Renal cortex interstitium (tissue), 11 donors: ENCODE results near the gene ATP1A3. TPM values are rescaled to one million over a fixed set of nuclear protein-coding genes. Genes with fewer than 3 reads are reported as not detected.
A peak's percentile ranks its signal among the peaks of the same experiment; 100 is the strongest.

Experiments
- DNase-seq, 11 donors: peaks; one replicate each; pipeline ENCODE4 v3.0.0-alpha.2; 2013; ENCODE audit warnings: low read depth in 9 of 11, low spot score in 4 of 11; ENCODE audit errors: extremely low read depth in 1 of 11
- polyA plus RNA-seq, 3 donors: library from polyadenylated mRNA; unstranded; fragments of 120-200 nt; gene quantifications; one replicate each; pipeline ENCODE4 v1.2.1, GENCODE V29; 2013; ENCODE audit not compliant: insufficient read length in 3 of 3

ATP1A3 gene
- polyA plus RNA-seq, 3 donors: 0.39 to 0.99 TPM; not detected in 1

DNA sequence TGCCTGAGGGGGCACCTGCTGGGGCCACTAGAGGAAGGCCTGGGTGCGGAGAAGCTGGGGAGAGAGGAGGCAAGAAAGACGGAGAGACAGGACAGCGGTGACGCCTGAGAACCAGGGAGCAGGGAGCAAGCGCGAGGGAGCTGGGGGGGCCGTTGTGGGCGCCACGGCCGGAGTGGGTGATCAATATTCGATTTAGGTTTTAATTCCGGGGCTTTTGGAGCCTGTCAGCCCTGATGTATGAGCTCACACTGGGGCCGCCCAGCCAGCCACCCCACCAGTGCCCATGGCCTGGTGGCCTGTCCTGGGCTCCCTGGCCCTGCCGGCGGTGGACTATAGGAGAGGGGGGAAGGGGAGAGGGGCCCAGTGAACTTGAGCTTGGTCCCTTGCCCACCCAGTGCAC, 57.1 kb downstream of the ATP1A3 start:
- DNase-seq: no peak

DNA sequence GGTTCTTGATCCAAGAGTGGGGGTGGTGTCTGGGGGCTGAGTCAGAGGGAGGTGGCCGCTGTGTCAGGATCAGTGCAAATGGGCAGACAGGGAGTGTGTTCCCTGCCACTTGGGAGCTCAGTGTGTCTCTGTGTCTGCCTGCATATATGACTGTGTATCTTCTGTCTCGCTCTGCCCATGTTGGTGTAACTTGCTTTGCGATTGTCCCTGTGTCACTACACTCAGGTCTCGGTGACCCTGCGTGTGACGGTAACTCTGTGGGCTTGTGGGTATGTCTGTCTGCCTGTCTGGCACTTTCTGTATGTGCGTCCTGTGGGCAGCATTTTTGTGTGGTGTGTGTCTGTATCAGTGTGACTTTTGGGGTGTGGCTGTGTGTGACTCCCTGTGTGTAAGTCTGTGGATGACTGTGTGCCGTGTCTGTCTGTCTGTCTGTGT, 57.6 kb downstream of the ATP1A3 start:
- DNase-seq: no peak

DNA sequence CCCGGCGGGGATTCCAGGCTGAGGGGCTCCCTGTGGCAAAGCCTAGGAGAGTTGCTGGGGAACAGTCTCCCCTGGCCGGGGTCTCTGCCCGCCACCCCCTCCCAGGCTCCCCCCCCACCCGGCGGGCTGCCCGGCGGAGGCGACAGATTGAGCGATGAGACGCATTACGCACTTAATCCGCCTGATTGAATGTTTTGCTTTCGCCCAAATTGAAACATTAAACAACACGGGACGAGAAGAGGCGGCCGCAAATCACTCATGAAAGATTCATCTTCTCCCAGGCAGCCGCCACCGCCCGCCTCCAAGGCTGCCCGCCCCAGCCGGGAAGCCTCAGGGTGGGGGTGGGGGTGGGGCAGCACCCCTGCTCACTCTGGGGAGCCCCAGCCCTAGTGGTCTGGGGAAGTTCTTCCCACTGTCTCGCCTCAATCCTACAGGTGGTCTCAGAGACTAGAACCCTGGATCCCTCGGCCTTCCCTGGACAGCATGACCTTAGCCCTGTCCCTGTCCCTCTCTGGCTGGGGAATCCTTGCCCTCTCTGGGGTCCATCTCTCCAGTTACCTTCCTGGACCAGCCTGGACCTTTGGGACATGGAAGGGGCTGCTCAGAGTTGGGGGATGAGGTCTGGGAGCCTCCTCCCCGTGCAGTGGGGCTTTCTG, 58.1 kb downstream of the ATP1A3 start:
- no peak for DNase-seq

DNA sequence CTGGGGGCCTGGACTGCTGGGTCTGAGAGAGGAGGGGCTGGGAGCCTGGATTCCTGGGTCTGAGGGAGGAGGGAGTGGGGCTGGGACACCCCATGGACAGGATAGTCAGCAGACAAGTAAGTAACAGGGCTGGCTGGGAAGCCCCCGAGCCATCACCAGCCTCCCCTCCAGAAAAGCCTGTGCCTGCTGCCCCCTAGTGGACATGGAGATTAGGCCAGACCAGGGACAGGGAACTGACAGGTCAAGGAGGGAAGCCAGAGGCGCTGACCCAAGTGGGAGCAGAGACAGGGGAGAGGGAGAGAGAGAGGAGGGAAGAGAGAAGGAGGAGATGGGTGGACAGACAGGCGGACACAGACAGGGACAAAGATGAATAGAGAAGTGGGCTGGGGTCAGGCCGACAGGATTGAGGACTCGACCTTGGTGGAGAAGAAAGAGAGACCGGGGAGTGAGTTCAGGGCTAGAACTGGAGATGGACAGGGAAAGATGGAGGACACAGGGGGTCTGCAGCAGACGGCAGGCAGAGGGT, 59.1 kb downstream of the ATP1A3 start:
- peak in 7 of 11 donors; percentile 23 to 66 (median 47) for DNase-seq

DNA sequence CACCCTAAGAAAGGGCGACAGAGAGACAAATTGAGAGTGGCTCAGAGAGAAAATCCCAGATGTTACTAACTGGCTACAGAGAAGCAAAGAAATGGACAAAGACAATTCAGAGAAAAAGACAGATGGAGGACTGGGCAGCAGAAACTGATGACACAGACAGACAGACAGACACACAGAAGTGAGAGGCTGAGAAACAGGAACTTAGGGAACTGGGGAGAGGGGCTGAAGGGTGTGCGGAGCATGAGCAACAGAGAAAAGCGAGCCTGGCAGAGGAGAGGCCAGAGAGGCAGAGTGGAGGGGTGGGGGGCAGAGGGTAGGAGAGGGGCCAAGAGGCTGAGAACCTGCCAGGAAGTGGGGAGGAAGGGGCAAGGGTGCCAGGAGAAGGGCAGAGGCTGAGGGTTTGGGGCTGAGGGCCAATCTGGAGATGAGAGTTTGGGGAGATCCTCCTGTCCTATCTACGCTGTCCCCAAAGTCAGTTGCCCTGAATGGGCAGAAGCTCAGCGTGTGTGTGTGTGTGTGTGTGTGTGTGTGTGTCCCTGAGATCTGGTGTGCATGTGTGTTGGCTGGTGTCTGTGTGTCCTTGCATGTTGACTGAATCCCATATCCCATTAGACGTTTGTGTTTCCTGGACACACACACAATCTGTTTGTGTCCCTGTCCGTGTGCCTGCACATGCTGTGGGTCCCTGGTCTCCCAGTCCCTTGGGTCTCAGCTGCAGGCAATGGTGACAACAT, 60.2 kb downstream of the ATP1A3 start:
- DNase-seq: no peak

DNA sequence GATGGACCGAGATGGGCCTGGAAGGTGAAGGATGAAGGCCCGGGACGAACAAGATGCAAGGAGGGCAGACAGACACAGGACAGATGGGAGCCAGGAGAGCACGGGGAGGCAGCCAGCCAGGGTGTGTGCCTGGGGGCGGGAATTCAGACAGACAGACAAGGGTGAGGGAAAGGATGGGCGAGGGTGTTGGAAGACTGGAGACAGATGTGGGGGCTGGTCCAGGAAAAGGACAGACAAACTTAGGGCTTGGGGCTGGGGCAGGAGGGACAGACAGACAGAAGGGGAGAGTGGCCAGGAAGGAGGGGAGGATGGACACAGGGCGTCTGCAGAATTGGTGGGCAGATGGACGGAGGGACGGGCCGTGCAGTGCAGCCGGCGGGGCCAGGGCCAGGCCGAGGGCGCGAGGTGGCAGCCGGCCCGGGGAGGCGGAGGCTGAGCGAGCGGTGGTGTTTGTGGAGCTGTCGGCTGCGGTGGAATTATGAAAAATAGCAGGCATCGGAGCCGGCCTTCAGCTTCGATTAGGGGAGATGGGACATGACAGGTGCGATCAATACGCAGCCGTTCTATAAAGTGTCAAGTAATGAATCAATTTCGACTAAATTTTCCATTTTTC, 61.2 kb downstream of the ATP1A3 start:
- no peak for DNase-seq

DNA sequence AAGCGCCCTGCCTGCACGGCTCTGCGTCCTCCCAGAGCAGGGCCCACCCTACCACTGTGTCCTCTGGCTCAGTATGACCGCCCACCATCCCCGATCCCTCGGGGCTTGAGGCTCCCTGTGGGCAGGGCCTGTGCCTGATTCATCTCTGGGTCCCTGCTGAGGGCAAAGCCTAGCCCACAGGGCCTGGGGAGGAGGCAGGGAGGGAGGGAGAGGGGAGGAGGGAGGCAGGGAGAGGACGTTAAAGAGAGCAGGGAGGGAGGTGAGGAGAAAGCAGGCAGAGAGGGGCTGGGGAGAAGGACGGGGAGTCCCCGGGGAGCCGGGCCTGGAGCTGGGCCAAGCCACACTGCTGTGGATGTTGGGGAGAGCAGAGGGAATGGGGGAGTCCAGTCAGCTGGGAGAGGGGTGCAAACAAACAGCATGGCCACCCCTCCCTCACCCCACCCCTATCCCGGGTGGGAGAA, 61.7 kb downstream of the ATP1A3 start:
- no peak for DNase-seq

DNA sequence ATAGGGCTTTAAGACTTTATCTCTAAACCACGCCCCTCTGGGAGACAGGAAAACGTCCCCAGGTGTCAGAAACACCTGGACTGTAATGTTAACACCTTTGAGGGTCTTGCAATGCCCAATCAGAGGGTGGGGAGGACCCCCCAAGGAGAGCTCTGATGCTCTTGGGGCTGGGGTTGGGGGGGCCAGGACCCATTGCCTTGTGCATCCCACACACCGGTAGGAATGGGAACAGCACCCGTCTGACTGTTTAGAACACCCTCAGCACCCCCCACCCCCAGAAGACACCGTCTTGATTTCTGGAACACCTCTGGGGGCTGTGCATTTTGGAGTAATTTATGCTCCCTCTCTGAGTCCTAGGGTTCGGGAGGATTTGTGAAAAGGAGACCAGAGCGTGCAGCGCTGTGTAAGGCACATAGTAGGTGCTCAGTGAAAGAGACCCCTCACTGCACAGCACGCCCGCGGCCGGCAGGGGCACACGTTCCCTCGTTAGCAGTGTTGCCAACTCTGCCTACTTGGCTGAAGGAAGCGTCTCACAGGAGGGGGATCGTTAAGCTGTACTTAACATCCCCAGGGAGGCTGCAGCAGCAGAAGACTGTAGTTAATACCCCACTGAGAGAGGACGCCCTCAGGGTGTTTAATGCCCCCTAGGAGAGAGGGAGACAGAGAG, 63.0 kb downstream of the ATP1A3 start:
- DNase-seq: no peak

DNA sequence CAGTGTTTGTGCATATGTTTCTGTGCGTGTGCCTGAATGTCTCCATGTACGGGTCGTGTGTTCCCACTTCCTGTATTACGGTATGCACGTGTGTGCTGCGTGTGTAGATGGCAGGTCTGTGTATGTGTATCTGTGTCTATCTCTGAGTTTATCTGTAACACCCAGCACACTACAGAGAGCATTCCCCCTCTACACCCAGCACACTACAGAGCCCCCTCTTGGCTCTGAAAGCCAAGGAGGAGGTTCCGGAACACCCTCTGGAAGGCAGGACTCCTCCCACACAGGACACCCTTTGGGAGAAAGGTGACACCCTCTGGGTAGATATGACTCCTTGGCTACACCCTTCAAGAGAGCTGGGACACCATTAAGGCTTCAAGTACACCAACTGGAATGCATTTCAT, 63.7 kb downstream of the ATP1A3 start:
- no peak for DNase-seq

DNA sequence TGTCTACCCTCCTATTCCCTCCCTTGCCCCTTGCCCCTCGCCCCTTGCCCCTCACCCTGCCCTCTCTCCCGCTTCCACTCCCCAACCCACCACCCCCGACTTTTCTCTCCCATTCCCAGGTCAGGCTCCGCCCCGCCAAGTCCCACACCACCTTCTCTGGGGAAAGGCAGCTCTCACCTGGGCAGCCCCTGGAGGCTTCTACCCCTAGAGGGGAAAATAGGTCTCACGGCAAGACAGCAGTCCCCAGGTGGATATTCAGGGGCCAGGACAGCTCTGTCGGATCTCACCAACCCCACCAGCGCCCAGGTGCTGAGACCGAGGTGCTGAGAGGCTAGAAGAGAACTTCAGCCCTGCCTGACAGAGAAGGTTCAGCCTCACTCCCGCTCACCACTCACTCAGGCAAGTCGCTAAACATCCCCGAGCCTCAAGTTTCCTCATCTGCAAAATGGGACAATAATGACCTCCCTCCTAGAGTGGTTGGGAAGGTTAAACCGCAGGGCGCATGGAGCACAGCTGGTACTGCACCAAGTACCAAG, 64.4 kb downstream of the ATP1A3 start:
- DNase-seq: no peak

DNA sequence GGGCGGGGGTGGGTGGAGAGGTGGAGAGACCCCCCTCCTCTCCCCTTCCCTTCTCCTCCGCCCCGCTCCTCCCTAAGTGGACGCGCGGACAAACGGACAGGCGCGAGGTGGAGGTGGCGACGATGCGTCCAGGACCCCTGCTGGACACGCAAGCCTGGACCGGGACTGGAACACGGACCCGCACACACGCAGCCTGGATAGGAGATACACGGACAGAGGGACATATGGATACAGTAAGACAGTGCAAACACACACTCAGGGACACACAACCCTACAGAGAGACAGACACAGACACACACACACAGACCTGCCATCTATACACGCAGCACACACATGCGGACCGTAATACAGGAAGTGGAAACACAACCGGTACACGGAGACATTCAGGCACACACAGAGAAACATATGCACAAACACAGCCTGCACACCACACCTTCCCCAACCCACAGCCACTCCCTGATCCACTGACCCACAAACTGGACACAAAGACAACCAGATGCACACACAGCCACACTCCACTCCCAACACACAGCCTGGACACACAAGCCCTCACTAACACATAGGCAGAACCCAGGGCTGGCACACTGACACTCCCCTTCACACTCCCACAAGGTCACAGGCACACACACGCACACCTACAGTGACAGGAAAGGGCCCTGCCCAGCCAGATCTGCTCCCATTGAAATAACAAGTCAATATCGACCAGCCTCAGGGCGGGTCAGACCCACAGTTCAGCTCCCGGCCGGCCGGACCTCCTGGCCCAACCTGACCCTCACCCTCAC, 65.1 kb downstream of the ATP1A3 start:
- no peak for DNase-seq

DNA sequence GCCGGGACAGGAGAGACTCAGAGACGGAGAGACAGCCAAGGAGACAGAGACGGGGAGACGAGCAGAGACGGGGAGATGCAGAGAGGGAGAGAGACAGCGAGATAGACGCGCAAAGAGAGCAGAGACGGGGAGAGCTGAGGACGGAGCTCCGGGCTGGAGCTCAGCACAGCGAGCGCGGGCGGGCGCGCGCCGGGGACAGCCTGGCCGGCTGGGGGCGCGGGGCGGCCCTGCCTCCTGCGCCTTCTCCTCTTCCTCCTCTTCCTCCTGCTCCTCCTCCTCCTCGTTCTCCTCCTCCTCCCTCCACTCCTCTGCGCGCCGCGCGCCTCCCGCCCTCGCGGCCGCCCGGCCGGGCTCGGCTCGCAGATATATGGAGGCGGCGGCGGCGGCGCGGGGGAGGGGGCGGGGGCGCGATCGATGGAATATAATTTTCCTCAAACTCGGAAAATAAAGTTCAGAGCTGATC, 65.8 kb downstream of the ATP1A3 start, which contains the start of gene ERFL:
Gene ERFL, minus strand, starts transcription at position 229 of the 463 bp plus-strand sequence. CDS start 15,530 bp downstream, outside the sequence.
- no peak for DNase-seq

DNA sequence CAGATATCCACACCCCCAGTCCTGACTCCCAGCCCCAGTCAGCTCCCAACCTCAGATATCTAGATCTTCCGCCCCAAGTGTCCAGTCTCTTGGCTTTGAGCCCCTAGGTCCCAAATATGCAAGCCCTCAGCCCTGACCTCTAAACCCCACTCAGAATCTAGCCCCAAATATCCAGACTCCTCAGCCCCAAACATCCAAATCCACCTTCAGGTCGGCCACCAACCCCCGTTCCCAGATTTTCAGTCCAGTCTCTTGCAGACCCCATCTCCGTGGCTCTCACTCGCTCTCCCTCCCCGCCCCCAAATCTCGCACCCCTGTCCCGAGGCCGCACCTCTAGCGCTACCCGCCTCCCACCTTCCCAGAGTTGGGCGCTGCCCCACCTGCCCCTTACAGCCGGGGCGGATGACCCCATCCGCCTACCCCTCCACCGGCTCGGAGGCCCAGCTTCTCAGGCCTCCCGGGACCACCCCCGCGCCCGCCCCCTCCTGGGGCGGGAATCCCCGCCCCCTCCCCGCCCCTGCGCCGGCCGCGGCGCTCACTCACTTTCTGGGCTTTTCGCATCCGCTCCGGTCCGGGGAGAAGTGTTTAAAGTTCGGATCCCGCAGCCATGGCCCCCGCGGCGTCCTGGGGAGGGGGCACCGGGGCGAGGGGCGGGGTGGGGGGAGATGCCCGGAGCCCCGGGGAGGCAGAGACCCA, 66.4 kb downstream of the ATP1A3 start:
- DNase-seq: no peak

DNA sequence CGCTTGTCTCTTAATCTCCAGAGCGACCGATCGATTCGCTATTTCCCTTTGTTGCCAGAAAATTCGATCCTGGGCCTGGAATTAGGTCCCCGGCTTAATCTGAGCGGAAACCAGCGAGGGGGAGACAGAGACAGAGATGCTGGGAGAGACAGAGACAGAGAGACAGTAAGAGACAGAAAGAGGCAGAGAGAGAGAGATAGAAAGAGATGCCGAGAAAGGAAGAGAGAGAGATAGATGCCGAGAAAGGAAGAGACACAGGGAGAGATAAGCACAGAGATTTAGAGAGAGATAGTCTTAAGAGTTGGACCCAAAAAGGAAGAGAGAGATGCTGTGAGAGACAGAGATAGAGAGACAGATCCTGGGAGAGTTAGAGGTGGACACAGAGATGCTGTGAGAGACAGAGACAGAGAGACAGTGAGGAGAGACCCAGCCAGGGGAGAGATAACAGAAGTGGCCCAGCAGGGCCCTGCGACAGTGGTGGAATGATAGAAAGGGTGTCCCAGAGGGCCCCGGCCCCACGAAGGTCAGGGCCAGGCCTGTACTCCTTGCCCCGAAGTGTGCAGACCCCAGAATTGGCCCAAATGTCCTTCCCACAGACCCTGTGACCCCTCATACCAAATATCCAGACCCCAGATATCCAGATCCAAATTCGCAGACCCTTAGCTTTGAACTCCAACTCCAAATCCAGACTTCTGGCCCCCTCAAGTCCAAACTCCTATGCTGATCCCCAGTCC, 67.1 kb downstream of the ATP1A3 start:
- no peak for DNase-seq

DNA sequence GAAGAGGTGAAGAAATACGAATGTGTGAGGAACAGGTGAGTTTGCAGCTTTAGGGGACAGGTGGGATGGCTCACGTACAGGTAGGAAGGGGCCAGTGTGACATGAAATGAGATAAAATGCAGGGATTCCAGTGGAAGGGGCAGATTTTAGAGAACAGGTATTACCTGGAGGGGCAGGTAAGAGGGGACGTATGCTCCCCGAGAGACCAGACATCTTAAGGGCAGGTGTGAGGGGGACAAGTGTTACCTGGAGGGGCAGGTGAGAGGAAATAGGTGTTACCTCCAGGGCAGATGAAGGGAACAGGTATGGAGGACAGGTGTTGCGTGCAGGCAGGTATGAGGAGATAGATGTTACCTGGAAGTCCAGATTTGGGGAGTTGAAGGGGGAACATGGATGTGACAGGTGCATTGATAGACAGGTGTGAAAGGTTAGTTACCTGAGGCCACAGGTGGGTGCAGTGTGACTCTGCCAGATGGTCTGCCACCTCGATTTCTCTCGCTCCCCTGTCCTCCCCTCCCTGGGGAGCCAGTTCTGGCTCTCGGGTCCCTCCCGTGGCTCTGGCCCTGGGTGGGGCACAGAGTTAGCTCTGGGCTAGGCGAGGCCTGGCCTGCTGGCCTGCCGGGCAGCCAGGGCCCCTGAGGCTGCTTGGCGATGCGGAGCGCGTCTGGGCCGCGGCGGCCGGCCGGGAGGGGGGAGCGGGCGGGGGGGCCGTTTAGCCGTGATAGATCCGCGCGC, 67.8 kb downstream of the ATP1A3 start:
- no peak for DNase-seq

DNA sequence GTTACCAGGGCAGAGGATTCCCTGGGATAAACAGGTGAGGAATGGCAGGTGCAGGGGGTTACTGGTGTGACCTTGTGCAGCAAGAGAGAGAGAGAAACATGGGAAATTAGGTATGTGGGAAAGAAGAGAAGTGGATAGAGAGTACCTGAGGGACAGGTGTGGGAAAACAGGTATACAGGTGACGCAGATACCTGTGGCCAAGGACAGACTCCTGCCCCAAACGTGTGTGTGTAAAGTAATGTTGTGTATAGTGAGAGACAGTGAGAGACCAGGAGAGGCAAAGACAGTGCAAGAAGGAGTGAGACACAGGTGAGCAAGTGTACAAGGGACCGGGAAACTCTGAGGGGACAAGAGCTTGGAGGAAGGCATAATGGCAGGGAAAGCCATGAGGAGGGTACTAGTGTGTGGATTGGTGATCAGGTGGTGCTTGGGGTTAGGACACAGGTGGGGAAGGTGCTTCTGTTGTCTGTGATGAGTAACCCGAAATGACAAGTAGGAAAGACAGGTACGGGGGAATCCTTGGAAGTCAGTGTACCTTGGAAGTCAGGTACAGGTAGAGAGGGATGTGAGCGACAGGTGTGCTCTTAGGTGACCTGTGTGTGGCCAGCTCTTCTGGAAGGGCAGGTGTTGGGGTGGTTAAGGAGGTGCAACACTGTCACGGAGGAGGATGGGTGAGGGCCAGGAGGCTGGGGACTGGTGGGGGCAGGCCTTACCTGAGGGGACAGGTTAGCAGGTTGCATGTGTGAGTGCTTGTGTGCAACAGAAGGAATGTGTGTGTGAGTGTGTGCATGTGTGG, 68.6 kb downstream of the ATP1A3 start:
- DNase-seq: no peak
